SU-DHL-6 (cell line): Measurements from ENCODE around the gene FRMD3.

Source experiments
- CTCF ChIP-seq: fragments of 200-600 bp; sonication (generic); IDR thresholded peaks from one replicate; pipeline ENCODE4 v1.5.1; 2017; ENCODE audit warnings: antibody characterized with exemption, mild to moderate bottlenecking, low read length, moderate library complexity; ENCODE audit not compliant: insufficient read depth, poor library complexity, severe bottlenecking
- EZH2phosphoT487 ChIP-seq: fragments of 200-600 bp; sonication (generic), shearing (Covaris generic); conservative IDR thresholded peaks from 2 replicates; pipeline ENCODE4 v1.6.1; 2018; ENCODE audit warnings: mild to moderate bottlenecking, antibody characterized with exemption, low read length, moderate library complexity, mixed read lengths

- no peak for TF ChIP-seq CTCF
- no peak for TF ChIP-seq EZH2phosphoT487
Observed at GRCh38 chr9:83535736-83536135, 2.5 kb downstream of the FRMD3 start.
